Nephron (organoid): ENCODE data around the gene FOXL1.

Source experiments
- H3K27ac Mint-ChIP-seq, 3 experiments: 2 replicates each; pipeline ENCODE4 v1.8.0; 2020; ENCODE audit warnings: mixed read lengths in 3 of 3, mild to moderate bottlenecking in 2 of 3, moderate library complexity in 1 of 3
- H3K27me3 Mint-ChIP-seq: 2 replicates; pipeline ENCODE4 v1.8.0; 2021; ENCODE audit warnings: low read depth, mild to moderate bottlenecking, moderate library complexity, mixed read lengths
- H3K36me3 Mint-ChIP-seq: 2 replicates; pipeline ENCODE4 v1.8.0; 2020; ENCODE audit warnings: low read depth, mixed read lengths
- H3K4me1 Mint-ChIP-seq: 2 replicates; pipeline ENCODE4 v1.8.0; 2020; ENCODE audit warnings: mixed read lengths
- H3K4me3 Mint-ChIP-seq, 3 experiments: 2 replicates each; pipeline ENCODE4 v1.8.0; 2020; ENCODE audit warnings: mild to moderate bottlenecking in 3 of 3, mixed read lengths in 3 of 3, moderate library complexity in 2 of 3
- H3K9me3 Mint-ChIP-seq: 2 replicates; pipeline ENCODE4 v1.8.0; 2020; ENCODE audit warnings: mixed read lengths
- CTCF ChIP-seq, 3 experiments: fragments of 200-600 bp; sonication (generic); IDR thresholded peaks; one replicate each; pipeline ENCODE4 v1.5.0; 2021; ENCODE audit warnings: antibody characterized with exemption in 3 of 3; ENCODE audit not compliant: unreplicated experiment in 3 of 3

The FOXL1 gene

DNA sequence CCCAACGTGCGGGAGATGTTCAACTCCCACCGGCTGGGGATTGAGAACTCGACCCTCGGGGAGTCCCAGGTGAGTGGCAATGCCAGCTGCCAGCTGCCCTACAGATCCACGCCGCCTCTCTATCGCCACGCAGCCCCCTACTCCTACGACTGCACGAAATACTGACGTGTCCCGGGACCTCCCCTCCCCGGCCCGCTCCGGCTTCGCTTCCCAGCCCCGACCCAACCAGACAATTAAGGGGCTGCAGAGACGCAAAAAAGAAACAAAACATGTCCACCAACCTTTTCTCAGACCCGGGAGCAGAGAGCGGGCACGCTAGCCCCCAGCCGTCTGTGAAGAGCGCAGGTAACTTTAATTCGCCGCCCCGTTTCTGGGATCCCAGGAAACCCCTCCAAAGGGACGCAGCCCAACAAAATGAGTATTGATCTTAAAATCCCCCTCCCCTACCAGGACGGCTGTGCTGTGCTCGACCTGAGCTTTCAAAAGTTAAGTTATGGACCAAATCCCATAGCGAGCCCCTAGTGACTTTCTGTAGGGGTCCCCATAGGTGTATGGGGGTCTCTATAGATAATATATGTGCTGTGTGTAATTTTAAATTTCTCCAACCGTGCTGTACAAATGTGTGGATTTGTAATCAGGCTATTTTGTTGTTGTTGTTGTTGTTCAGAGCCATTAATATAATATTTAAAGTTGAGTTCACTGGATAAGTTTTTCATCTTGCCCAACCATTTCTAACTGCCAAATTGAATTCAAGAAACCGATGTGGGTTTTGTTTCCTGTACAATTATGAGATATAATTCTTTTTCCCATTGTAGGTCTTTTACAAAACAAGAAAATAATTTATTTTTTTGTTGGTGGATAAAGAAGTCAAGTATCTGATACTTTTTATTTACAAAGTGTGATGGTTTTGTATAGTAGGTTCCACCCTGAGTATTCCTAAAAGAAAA lies 9.4 kb upstream of the FOXL1 start:
- no peak for TF ChIP-seq CTCF (IDR thresholded peaks at IDR 0.05; ENCODE audit: unreplicated experiment in 3 of 3)
- Mint-ChIP-seq H3K27me3 (peaks cover 89% of the 10 kb centered on the region), H3K9me3 (no peaks in the 10 kb centered on the region), H3K27ac (peak overlapping the region; percentile 89 to 98 (median 97)), H3K36me3 (peaks cover 43% of the 10 kb centered on the region), H3K4me1 (peaks cover 31% of the 10 kb centered on the region), H3K4me3 (peak overlapping the region; percentile 87 to 90 (median 89))

DNA sequence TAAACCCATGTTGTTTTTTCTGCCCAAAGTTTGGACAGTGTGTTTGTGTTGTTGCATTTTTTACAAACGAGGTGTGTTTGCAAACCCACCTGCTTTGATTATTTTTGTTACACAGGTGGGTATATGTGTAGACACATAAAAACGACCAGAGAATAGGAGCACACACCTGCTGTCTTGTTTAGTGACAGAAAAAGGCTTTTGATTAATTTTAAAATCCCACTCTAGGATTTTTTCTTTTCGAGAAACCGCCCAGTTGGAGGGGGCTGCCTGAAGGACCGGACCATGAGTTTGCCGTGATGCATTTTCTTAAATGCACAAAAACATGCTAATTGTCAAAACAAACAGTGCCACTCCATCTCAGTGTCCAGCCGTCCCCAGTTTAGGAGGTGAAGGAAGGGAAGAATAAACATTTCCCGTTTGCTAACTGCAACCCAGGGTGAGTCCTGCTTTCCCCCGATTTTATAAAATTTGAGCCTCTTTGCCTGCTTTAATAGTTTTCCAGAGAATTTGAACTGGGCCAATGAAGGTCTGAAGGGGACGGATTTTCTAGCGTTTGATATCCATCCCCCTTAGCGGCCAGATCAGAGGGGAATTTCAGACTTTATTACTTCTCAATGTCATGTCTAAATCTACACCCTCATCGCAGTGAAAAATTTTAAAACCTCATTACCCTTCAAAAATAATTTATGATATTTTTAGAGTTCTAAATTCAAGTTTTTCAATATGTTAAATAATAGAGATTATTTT lies 8.5 kb upstream of the FOXL1 start:
- Mint-ChIP-seq H3K27ac (peak overlapping the region; percentile 89 to 98 (median 97)), H3K4me3 (peak overlapping the region; percentile 87 to 90 (median 89))

GRCh38 chr16:86570558-86571529 lies 7.5 kb upstream of the FOXL1 start:
- H3K4me3 Mint-ChIP-seq, result peak overlapping the region; percentile 87 to 90 (median 89)
- H3K27me3 Mint-ChIP-seq, result peaks cover 89% of the 10 kb centered on the region
- no peaks in the 10 kb centered on the region for H3K9me3 Mint-ChIP-seq
- peaks cover 32% of the 10 kb centered on the region for H3K4me1 Mint-ChIP-seq
- peak overlapping the region; percentile 89 to 97 (median 95) for H3K27ac Mint-ChIP-seq
- peaks cover 53% of the 10 kb centered on the region for H3K36me3 Mint-ChIP-seq
- no peak for TF ChIP-seq CTCF (IDR thresholded peaks at IDR 0.05; ENCODE audit: unreplicated experiment in 3 of 3)

More for the DNA sequence above, 8.5 kb upstream of the FOXL1 start:
- Mint-ChIP-seq H3K27me3 (peaks cover 89% of the 10 kb centered on the region), H3K4me1 (peaks cover 31% of the 10 kb centered on the region), H3K36me3 (peaks cover 50% of the 10 kb centered on the region), H3K9me3 (no peaks in the 10 kb centered on the region)
- TF ChIP-seq CTCF (IDR thresholded peaks at IDR 0.05; ENCODE audit: unreplicated experiment in 3 of 3), result no peak

DNA sequence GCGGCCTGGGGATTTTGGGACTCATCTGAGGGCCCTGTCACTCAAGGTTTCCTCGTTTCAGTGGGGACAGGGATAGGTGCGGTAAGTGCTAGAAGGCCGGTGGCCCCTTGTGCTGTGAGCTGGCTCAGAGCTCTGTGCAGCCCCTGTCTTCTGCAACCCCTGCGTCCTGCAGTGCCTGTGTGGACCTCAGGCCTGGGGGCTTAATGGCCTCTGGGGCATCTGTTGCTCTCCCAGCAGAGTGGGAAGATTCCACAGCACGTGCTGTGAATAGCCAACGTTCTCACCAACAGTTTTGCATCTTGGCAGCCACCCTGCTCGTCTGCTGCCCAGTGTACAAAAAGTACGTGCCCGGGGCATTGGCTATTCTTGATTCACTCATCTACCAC lies 6.8 kb upstream of the FOXL1 start:
- Mint-ChIP-seq H3K27me3 (peaks cover 89% of the 10 kb centered on the region), H3K4me1 (peaks cover 38% of the 10 kb centered on the region)
- TF ChIP-seq CTCF (IDR thresholded peaks at IDR 0.05; ENCODE audit: unreplicated experiment in 3 of 3), result no peak

GRCh38 chr16:86572041-86572521 lies 6.3 kb upstream of the FOXL1 start:
- peak overlapping the region; percentile 89 to 97 (median 95) for H3K27ac Mint-ChIP-seq
- H3K27me3 Mint-ChIP-seq, result peaks cover 92% of the 10 kb centered on the region
- H3K36me3 Mint-ChIP-seq, result peaks cover 53% of the 10 kb centered on the region
- TF ChIP-seq CTCF (IDR thresholded peaks at IDR 0.05; ENCODE audit: unreplicated experiment in 3 of 3), result no peak
- no peaks in the 10 kb centered on the region for H3K9me3 Mint-ChIP-seq
- peak overlapping the region; percentile 87 to 90 (median 89) for H3K4me3 Mint-ChIP-seq
- H3K4me1 Mint-ChIP-seq, result peaks cover 41% of the 10 kb centered on the region

More for the DNA sequence above, 6.8 kb upstream of the FOXL1 start:
- peaks cover 53% of the 10 kb centered on the region for H3K36me3 Mint-ChIP-seq
- peak overlapping the region; percentile 89 to 97 (median 95) for H3K27ac Mint-ChIP-seq
- H3K9me3 Mint-ChIP-seq, result no peaks in the 10 kb centered on the region
- H3K4me3 Mint-ChIP-seq, result peak overlapping the region; percentile 87 to 90 (median 89)
